Urinary bladder (tissue), 4 donors: Measurements from ENCODE around the gene EGFLAM. TPM values are rescaled to one million over a fixed set of nuclear protein-coding genes. Genes with fewer than 3 reads are reported as not detected.
"Not testable (repeated sequence)": the region's sequence is repeated elsewhere in the genome, so short reads cannot be mapped to it uniquely, and the experiment has no call there.

Experiments
- DNase-seq: peaks from one replicate; pipeline ENCODE4 v3.0.0-alpha.2; 2015; ENCODE audit errors: extremely low spot score
- H3K27ac ChIP-seq: one replicate; pipeline ENCODE4 v1.5.1; 2013; ENCODE audit warnings: low read depth, mild to moderate bottlenecking, moderate library complexity
- H3K36me3 ChIP-seq: one replicate; pipeline ENCODE4 v1.6.1; 2013; ENCODE audit warnings: mild to moderate bottlenecking, moderate library complexity; ENCODE audit not compliant: insufficient read depth
- H3K4me1 ChIP-seq: one replicate; pipeline ENCODE4 v1.6.1; 2013; ENCODE audit warnings: mild to moderate bottlenecking, moderate library complexity; ENCODE audit not compliant: insufficient read depth
- H3K4me3 ChIP-seq: one replicate; pipeline ENCODE4 v1.5.1; 2013; ENCODE audit warnings: low read depth, low read length
- WGBS: extraction: QIAGEN DNeasy Blood & Tissue Kit; methylation state at CpG from one replicate; pipeline ENCODE4 v1.1.7; 2013; 5-methylcytosine and 5-hydroxymethylcytosine counted together
- polyA plus RNA-seq: library from polyadenylated mRNA; stranded (reverse); fragments of 200-250 nt; gene quantifications from one replicate; pipeline ENCODE4 v1.2.3, GENCODE V29; 2013
- total RNA-seq: library from RNA; depleted of rRNA; stranded (reverse); fragments of >200 nt; gene quantifications from one replicate; pipeline ENCODE4 v1.2.3, GENCODE V29; 2014
- donor health status: healthy with polysubstance abuse.
- donor health status: healthy.

EGFLAM gene
- total and polyA plus RNA-seq, 2 donors: 6.9 to 17.4 TPM

GRCh38 chr5:38323645-38324295, 65.4 kb downstream of the EGFLAM start:
- 51% methylated on average over 9 of the region's 9 CpGs for WGBS
- no peak for DNase-seq
- no peaks in the 10 kb centered on the region for H3K36me3 ChIP-seq
- no peak overlapping the region for H3K4me3 ChIP-seq
- H3K4me1 ChIP-seq: no peaks in the 10 kb centered on the region
- H3K27ac ChIP-seq: no peak overlapping the region

DNA sequence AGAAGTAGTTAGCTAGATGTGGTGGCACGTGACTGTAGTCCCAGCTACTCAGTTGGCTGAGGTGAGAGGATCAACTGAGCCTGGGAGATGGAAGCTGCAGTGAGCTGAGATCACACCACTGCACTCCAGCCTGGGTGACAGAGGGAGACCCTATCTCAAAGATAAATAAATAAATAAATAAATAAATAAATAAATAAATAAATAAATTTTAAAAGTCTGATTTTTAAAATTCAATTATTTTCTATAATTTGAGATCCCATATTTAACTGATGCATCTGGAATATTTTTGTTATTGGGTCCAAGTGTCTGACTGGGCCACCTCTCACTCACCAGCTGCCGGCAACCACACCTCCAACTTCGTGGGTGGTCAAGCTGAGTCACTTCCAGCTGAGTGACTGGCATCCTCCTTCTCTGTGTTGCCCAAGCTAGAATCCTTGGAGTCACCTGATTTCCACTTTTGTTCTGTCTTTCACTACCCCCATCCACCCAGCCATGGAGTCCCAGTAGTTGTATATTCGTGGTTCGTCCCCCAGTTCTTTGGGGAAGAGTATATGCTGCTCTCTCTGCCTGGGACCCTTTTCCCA, 70.9 kb downstream of the EGFLAM start:
- Histone ChIP-seq H3K27ac (no peak overlapping the region), H3K4me1 (no peaks in the 10 kb centered on the region), H3K4me3 (no peak overlapping the region), H3K36me3 (no peaks in the 10 kb centered on the region)
- DNase-seq: no peak
- 89% methylated on average over 5 of the region's 5 CpGs for WGBS

GRCh38 chr5:38330207-38330606, 71.8 kb downstream of the EGFLAM start:
- no peak overlapping the region for H3K4me3 ChIP-seq
- DNase-seq: no peak
- no peaks in the 10 kb centered on the region for H3K36me3 ChIP-seq
- H3K27ac ChIP-seq: no peak overlapping the region
- H3K4me1 ChIP-seq: no peaks in the 10 kb centered on the region
- 95% methylated on average over 4 of the region's 4 CpGs for WGBS

- H3K4me3 ChIP-seq: no peak overlapping the region
- 62% methylated on average over 3 of the region's 3 CpGs for WGBS
- DNase-seq: no peak
- no peak overlapping the region for H3K27ac ChIP-seq
- no peaks in the 10 kb centered on the region for H3K36me3 ChIP-seq
- H3K4me1 ChIP-seq: no peaks in the 10 kb centered on the region
Measured at GRCh38 chr5:38331831-38332230, 73.5 kb downstream of the EGFLAM start.

DNA sequence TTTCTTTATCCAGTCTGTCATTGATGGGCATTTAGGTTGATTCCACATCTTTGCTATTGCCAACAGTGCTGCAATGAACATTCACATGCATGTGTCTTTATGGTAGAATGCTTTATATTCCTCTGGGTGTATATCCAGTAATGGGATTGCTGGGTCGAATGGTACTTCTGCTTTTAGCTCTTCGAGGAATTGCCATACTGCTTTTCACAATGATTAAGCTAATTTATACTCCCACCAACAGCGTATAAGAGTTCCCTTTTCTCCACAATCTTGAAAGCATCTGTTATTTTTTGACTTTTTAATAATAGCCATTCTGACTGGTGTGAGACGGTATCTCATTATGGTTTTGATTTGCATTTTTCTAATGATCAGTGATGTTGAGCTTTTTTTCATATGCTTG, 74.8 kb downstream of the EGFLAM start:
- H3K27ac ChIP-seq, H3K4me3 ChIP-seq, DNase-seq, H3K36me3 ChIP-seq, H3K4me1 ChIP-seq: not testable (repeated sequence)
- WGBS: 86% methylated on average over 4 of the region's 4 CpGs

DNA sequence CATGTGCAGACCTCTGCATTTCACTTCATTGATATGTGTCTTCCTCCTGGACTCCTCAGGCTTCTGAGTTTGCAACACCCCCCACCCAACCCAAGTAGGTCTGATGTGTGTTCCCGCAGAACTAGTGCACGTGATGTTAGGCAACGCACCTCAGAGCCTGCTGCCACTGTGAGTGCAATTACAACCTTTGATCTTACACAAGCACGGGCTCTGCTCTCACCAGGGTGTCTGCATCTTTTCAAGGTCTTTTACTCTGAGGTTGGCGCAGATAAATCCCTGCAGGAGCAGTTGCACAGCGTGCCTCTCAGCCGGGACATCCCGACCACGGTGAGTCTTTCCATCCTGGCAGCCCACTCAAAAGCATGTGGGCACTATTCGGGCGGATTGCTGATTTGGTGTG, 80.1 kb downstream of the EGFLAM start:
- Histone ChIP-seq H3K27ac (no peak overlapping the region), H3K4me1 (no peaks in the 10 kb centered on the region), H3K36me3 (no peaks in the 10 kb centered on the region), H3K4me3 (no peak overlapping the region)
- WGBS: 41% methylated on average over 11 of the region's 11 CpGs
- no peak for DNase-seq

GRCh38 chr5:38339446-38339845, 81.1 kb downstream of the EGFLAM start:
- DNase-seq: no peak
- Histone ChIP-seq H3K27ac (no peak overlapping the region), H3K4me1 (no peaks in the 10 kb centered on the region), H3K36me3 (no peaks in the 10 kb centered on the region), H3K4me3 (no peak overlapping the region)
- 55% methylated on average over 3 of the region's 3 CpGs for WGBS

DNA sequence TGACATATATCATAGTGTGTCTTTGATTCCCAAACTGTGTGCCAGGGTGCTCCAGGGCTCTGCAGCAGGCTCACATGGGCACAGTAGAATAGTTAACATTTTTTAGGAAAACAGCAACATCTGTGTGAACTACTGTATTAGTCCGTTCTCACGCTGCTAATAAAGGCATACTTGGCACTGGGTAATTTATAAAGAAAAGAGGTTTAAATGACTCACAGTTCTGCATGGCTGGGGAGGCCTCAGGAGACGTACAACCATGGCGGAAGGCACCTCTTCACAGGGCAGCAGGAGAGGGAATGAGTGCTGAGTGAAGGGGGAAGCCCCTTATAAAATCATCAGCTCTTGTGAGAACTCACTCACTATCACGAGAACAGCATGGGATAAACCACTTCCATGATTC, 82.7 kb downstream of the EGFLAM start:
- 76% methylated on average over 5 of the region's 5 CpGs for WGBS
- Histone ChIP-seq H3K4me3 (no peak overlapping the region), H3K4me1 (no peaks in the 10 kb centered on the region), H3K36me3 (no peaks in the 10 kb centered on the region), H3K27ac (no peak overlapping the region)
- DNase-seq: no peak

GRCh38 chr5:38341641-38342040, 83.3 kb downstream of the EGFLAM start:
- no peak overlapping the region for H3K27ac ChIP-seq
- 73% methylated on average over 3 of the region's 3 CpGs for WGBS
- no peak overlapping the region for H3K4me3 ChIP-seq
- H3K36me3 ChIP-seq: no peaks in the 10 kb centered on the region
- H3K4me1 ChIP-seq: no peaks in the 10 kb centered on the region
- no peak for DNase-seq

GRCh38 chr5:38342261-38342660, 83.9 kb downstream of the EGFLAM start:
- H3K36me3 ChIP-seq: no peaks in the 10 kb centered on the region
- no peaks in the 10 kb centered on the region for H3K4me1 ChIP-seq
- H3K4me3 ChIP-seq: no peak overlapping the region
- DNase-seq: no peak
- H3K27ac ChIP-seq: no peak overlapping the region
- WGBS: 51% methylated on average over 2 of the region's 2 CpGs

GRCh38 chr5:38344891-38345290, 86.5 kb downstream of the EGFLAM start:
- 91% methylated on average over 4 of the region's 4 CpGs for WGBS
- no peak for DNase-seq
- H3K4me3 ChIP-seq: no peak overlapping the region
- H3K36me3 ChIP-seq: no peaks in the 10 kb centered on the region
- H3K27ac ChIP-seq: no peak overlapping the region
- H3K4me1 ChIP-seq: no peaks in the 10 kb centered on the region

- Histone ChIP-seq H3K4me1 (no peaks in the 10 kb centered on the region), H3K4me3 (no peak overlapping the region), H3K36me3 (no peaks in the 10 kb centered on the region), H3K27ac (no peak overlapping the region)
- DNase-seq: no peak
- 96% methylated on average over 2 of the region's 2 CpGs for WGBS
Measured at GRCh38 chr5:38346593-38346992, 88.2 kb downstream of the EGFLAM start.

DNA sequence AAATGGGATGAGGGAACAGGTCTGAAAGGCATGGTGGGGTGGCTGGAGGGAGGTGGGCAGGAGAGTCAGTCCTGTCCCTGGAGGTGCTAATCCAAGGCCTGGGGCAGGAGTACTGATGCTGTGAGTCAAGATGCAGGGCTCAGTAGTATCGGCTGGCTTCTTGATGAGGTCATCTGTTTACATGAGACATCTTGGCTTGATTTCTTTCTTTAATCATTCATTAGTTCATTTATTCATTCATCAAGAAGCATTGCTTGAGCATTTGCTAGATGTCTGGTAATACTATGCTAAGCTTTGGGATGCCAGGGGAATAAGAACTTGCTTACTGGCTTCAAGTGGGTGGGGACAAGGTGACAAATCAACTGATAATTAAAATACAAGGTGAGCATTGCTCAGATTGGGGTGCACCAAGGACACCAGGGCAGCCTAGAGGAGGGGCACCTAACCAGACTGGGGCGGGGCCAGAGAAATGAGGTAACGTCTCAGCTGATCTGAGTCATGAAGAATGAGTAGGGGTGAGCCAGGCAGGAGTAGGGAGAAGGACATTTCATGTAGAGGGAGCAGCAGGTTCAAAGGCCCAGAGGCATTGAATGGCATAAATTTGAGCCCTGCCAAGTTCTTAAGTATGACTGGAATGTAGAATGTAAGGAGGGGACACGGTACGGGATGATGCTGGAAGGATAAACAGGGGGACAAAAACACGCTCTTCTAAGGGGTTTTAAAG, 88.8 kb downstream of the EGFLAM start:
- Histone ChIP-seq H3K4me3 (no peak overlapping the region), H3K27ac (no peak overlapping the region), H3K36me3 (no peaks in the 10 kb centered on the region), H3K4me1 (no peaks in the 10 kb centered on the region)
- no peak for DNase-seq
- WGBS: 84% methylated on average over 6 of the region's 6 CpGs

DNA sequence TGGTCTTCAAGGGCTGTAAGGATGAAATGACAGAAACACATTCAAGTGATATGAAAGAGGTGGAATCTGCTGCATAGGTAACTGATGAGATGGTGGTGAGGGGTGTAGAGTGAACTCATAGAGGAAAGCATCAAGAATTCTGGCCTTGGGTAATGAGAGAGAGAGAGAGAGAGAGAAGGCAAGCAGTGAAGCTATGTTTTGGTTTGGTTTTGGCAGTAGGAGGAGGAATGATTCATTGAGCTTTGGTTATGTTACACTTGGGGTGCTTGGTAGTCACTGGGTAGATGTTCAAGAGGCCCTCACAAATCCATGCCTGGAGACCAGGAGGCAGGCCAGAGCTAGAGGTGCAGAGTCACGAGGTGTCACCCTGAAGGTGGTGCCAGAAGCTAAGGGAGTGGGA, 89.5 kb downstream of the EGFLAM start:
- H3K27ac ChIP-seq: no peak overlapping the region
- no peaks in the 10 kb centered on the region for H3K36me3 ChIP-seq
- DNase-seq: no peak
- WGBS: 92% methylated on average over 1 of the region's 1 CpG
- H3K4me3 ChIP-seq: no peak overlapping the region
- H3K4me1 ChIP-seq: no peaks in the 10 kb centered on the region
